NCI-H748 (cell line): ENCODE data around the gene CNTN4.
A peak's percentile ranks its signal among the peaks of the same experiment; 100 is the strongest.

Source experiments
- DNase-seq: peaks from one replicate; lab custom pipeline; 2025; ENCODE audit not compliant: unreplicated experiment; lab: John Stamatoyannopoulos, UW

CNTN4 gene

DNA sequence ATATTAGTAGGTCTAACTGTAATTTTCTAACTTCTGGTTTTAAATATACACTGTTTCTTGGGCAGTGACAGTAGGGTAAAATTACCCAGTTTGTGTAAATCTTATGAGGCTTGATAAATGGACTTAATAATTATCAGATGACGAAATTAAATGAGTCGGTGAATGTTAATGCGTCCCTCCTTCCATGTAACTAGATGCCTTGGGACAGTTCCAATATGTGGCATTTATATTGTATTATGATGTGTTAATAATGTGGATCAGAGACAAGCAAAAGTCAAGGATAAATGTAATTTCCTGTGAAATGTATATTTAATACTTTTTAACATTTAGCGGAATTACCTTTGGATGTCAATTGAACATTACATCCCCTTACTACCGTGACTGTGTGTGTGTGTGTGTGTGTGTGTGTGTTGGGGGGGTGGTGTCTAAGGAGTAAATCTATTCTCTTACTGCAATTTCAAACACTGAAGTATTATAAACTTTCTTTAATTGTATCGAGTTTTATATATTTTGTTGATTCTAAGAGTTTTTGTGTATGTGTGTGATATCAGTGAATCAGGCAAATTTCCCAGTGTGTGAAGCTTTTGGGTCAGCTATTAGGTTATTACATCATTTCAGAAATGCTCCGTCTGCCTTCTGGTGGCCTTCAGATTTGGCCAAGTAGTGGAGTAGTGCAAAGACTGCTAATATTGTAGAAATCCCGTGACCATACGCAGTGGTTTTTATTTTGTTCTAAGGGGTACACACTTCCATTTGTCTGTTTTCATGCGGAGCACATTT is 50.1 kb downstream of the CNTN4 start:
- DNase-seq: no peak

GRCh38 chr3:2153053-2153452 is 54.4 kb downstream of the CNTN4 start:
- no peak for DNase-seq

GRCh38 chr3:2153547-2153946 is 54.9 kb downstream of the CNTN4 start:
- DNase-seq: peak; percentile 36

GRCh38 chr3:2154621-2155020 is 56.0 kb downstream of the CNTN4 start:
- peak; percentile 35 for DNase-seq

- no peak for DNase-seq
These were observed 57.7 kb downstream of the CNTN4 start for GRCh38 chr3:2156244-2156847.

GRCh38 chr3:2158828-2159227 is 60.2 kb downstream of the CNTN4 start:
- DNase-seq: no peak

DNA sequence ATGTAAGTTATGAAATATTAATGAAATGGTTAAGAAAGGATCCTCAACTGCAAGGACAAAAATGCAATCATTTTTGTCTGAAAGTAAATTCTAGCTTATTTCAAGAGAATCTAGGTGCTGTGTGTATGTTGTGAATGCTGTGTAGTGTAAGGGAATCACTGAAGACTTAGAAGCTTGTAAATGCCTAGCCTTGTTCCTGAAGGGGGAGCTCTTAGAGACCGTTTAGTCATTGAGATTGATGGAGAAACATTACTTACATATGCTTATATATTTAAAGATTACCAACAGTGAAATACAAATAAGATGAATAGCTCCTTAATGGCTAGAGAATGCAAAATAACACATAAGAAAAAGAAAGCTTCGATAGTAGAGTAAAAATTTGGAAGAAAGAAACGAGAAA is 67.9 kb downstream of the CNTN4 start:
- peak; percentile 44 for DNase-seq

DNA sequence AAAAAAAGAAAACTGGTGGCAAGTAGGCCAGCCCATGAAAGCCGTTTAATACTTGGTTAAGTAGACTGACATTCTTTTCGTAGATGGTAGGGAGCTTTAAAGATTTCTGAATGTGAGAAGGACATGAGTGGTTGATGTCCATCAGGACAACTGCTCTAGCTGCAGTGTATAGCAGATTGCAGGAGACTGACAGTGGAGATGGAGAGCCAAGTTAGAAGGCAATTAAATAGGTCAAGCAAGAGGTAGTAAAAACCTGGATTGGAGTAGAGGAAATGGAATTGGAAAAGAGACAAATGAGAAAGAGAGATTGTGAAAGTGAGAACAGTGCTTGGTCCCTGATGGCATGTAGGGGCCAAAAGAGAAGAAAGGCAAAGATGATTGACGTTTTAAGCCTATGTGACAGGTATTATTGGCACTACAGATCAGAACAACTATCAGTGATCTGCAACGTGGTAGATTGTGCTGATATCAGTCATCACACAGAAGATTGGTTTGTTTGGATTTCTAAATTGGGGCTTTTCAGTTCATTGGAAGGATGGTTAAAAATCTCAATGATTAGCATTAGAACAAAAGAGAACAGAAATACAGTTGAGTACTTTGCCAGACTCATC is 74.0 kb downstream of the CNTN4 start:
- no peak for DNase-seq

GRCh38 chr3:2180634-2181033 is 82.0 kb downstream of the CNTN4 start:
- DNase-seq: no peak

DNA sequence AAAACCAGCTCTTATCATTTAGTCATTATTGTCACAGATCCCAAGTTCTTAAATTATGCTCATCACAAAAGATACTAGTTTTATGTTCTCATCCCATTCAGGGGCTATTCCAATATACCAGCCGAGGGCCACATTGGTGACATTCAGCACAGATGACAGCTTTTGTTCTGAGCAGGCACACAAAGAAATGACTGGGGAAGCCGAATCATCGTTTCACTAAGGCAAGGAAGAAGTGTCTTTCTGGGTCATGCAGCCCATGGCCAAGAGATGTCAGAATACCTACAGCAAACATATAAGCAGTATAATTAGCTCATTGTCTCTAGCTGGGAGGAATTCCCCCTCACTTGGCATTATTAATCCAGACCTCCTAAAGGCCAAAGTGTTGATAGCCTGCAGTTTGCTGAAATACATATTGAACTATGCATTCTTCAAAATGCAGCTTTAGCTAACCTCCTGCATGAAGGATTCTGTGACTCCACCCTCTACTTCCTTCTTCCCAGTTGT is 100.2 kb downstream of the CNTN4 start:
- no peak for DNase-seq

DNA sequence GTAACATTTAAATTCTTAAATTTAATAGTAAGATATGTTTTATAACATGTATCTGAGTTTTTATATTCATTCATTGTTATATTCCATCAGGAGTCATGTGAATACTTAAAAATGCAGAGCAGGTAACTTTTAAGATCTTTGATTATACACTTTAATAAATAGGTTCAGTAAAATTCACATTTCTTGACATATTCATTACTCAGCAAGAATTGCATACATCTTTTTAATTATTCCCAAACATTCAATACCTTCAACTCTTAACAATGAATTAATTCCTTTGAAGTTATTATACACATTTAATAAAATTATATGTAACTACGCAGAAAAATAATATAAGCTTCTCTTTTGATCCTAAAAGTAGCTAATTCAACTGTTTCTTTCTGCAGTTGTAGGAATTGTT is 105.4 kb downstream of the CNTN4 start:
- DNase-seq: no peak

- DNase-seq: no peak
These were observed 107.0 kb downstream of the CNTN4 start for GRCh38 chr3:2205692-2206091.

DNA sequence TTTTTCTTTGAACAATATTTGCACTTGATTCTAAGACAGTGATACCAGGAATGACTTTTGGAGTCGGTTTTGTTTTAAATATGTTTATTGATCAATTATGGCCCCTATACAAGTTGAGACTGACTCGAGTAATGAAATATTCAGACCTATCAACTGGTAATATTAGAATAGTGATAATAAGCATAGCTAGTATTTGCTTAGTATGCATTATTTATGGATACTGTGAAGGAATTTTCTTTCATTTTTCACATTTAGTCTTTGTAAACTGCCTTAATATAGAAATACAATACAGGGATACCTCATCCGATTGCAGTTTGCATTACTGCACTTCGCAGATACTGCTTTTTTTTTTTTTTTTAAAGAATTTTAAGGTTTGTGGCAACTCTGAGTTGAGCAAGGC is 107.9 kb downstream of the CNTN4 start:
- no peak for DNase-seq

GRCh38 chr3:2211568-2211967 is 112.9 kb downstream of the CNTN4 start:
- no peak for DNase-seq

DNA sequence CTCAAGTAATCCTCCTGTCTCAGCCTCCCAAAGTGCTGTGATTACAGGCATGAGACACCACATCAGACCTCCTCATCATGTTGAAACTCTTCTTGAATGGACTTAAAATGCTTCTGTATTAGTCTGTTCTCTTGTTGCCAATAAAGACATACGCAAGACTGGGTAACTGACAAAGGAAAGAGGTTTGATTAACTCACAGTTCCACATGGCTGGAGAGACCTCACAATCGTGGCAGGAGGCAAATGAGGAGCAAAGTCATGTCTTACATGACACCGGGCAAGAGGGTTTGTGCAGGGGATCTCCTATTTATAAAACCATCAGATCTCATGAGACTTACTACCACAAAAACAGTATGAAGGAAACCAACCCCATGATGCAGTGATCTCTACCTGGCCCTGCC is 113.5 kb downstream of the CNTN4 start:
- no peak for DNase-seq

GRCh38 chr3:2218375-2218774 is 119.7 kb downstream of the CNTN4 start:
- no peak for DNase-seq

DNA sequence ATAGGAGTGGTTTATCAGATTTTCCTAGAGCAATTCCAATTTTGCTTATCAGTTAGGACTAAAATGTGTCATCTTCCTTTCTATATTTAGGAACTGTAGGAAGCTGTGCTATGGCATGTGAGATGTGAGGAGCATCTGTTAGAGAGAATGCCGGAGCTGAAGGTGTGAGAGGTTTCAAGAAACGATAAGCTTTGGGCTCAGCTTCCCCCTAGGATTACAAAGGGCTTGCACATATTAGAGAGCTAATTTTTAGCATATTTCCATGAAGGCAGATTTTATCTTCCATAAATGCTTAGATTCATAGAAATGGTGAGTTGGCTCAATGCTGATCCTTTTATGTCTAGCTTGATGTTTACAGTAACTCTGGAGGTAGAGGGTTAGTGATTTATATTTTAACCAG is 120.2 kb downstream of the CNTN4 start:
- no peak for DNase-seq

GRCh38 chr3:2236203-2236602 is 137.5 kb downstream of the CNTN4 start:
- no peak for DNase-seq

GRCh38 chr3:2244137-2244536 is 145.5 kb downstream of the CNTN4 start:
- no peak for DNase-seq

DNA sequence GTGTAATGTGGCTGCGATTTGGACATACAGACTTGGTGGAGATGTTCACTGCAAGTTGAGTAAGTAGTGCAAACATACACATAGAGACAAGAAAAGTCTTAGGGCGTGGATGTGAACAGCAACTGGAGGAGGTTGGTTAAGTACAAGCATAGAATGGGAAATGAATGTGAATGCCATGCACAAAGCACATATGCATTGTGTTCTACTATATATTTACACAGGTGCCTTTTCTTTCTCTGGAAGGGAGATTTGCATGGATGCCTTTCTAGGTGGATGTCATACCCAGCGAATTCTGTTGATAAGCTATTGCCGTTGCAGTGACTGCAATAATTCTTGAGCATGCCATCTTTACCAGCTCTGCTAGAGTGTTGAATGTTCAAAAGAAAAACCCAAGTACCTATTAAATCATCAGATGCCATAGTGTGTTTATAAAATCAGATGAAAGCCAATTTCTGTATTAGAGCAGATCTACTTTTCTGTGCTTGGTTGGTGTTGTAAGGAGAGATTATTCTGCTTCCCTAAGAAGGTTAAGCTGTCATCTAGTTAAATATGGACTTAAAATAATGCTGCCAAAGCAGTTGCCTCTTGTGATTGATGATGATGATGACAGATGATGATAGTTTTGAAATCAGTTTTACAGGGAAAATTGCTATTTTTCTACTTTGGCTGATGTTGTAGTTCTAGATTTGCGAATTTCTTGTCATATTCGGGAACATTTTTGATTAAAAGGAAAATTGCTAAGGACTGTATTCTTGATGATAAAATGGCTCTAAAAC is 148.4 kb downstream of the CNTN4 start:
- peak; percentile 75 for DNase-seq

DNA sequence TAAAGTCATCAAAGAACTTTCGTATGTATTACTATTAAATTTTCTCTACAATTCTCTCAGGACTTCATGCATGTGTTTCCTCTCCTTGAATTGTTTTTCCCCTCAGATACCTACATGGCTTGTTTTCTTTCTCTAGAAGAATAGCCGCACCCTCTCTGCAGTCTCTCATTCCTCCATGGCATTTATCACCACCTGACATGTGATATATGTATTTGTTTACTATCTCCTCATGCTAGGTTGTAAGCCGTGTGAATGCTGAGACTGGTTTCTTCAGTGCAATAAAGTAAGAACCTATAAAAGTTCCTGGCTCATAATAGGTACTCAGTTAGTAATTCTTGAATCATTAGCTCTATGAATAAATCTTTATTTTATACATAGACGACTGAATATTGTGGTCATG is 149.2 kb downstream of the CNTN4 start:
- peak; percentile 65 for DNase-seq
